ENCODE data around the gene BTBD1. TPM values are rescaled to one million over a fixed set of nuclear protein-coding genes. Genes with fewer than 3 reads are reported as not detected.
"Not testable (repeated sequence)": the region's sequence is repeated elsewhere in the genome, so short reads cannot be mapped to it uniquely, and the experiment has no call there.

BTBD1 gene
- total RNA-seq, 2 donors from 2014 or later: 116 to 206 TPM

DNA sequence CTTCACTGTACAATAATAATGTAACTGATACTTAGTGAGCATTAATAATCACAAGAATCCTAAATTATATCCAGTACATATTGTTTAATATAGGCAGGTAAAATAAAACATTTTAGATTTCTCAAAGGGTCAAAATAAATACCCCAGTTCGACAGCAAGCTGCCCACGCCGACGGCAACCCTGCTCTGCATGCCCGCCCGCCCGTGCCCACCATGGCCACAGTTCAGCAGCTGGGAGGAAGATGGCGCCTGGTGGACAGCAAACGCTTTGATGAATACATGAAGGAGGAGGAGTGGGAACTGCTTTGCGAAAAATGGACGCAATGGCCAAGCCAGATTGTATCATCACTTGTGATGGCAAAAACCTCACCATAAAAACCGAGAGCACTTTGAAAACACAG lies 22.9 kb downstream of the BTBD1 start:
- H3K36me3 ChIP-seq: peaks cover 48% of the 10 kb centered on the region
- DNase-seq (ENCODE audit: low spot score): no peak
- H3K27me3 ChIP-seq: no peaks in the 10 kb centered on the region
- no peak overlapping the region for H3K27ac ChIP-seq
- peaks cover 0 to 22% of the 10 kb centered on the region in 2 donors for H3K4me1 ChIP-seq
- TF ChIP-seq, protein P1, sequence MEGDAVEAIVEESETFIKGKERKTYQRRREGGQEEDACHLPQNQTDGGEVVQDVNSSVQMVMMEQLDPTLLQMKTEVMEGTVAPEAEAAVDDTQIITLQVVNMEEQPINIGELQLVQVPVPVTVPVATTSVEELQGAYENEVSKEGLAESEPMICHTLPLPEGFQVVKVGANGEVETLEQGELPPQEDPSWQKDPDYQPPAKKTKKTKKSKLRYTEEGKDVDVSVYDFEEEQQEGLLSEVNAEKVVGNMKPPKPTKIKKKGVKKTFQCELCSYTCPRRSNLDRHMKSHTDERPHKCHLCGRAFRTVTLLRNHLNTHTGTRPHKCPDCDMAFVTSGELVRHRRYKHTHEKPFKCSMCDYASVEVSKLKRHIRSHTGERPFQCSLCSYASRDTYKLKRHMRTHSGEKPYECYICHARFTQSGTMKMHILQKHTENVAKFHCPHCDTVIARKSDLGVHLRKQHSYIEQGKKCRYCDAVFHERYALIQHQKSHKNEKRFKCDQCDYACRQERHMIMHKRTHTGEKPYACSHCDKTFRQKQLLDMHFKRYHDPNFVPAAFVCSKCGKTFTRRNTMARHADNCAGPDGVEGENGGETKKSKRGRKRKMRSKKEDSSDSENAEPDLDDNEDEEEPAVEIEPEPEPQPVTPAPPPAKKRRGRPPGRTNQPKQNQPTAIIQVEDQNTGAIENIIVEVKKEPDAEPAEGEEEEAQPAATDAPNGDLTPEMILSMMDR (IDR thresholded peaks at IDR 0.05): no peak
- no peak overlapping the region for H3K4me3 ChIP-seq
- H3K9me3 ChIP-seq: no peaks in the 10 kb centered on the region

DNA sequence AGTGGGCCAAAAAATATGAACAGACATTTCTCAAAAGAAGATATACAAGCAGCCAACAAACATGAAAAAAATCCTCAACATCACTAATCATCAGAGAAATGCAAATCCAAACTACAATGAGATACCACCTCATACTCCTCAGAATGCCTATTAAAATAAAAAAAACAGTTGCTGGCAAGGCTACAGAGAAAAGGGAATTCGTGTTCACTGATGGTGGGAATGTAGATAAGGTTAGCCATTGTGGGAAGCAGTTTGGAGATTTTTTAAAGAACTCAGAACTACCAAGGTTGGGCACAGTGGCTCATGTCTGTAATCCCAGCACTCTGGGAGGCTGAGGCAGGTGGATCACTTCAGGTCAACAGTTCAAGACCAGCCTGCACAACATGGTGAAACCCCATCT lies 27.8 kb downstream of the BTBD1 start:
- TF ChIP-seq, protein P1 (IDR thresholded peaks at IDR 0.05): no peak
- Histone ChIP-seq H3K36me3 (peaks cover 36% of the 10 kb centered on the region), H3K9me3 (peaks cover 0 to 3% of the 10 kb centered on the region in 2 donors), H3K27ac (no peak overlapping the region), H3K4me3 (no peak overlapping the region), H3K27me3 (no peaks in the 10 kb centered on the region), H3K4me1 (no peaks in the 10 kb centered on the region)
- no peak for DNase-seq (ENCODE audit: low spot score)

DNA sequence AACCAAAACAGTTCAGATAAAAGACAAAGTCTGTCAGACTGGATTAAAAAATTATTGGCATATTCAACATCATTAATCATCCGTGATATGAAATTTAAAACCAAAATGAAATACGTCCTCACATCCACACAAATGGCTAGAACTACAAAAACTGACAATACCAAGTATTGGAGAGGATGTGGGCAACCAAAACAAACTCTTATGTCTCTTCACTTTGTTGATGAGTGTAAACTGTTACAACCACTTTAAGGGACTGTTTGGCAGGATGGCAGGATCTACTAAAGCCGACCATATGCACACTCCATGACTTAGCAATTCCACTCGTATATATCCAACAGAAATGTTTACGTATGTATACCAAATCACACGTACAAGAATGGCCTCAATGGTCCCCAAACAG lies 30.8 kb downstream of the BTBD1 start:
- no peak overlapping the region for H3K27ac ChIP-seq
- no peak for DNase-seq (ENCODE audit: low spot score)
- peaks cover 0 to 3% of the 10 kb centered on the region in 2 donors for H3K9me3 ChIP-seq
- no peak overlapping the region for H3K4me3 ChIP-seq
- H3K27me3 ChIP-seq: no peaks in the 10 kb centered on the region
- TF ChIP-seq, protein P1 (IDR thresholded peaks at IDR 0.05): no peak
- peaks cover 20% of the 10 kb centered on the region for H3K36me3 ChIP-seq
- H3K4me1 ChIP-seq: no peaks in the 10 kb centered on the region

DNA sequence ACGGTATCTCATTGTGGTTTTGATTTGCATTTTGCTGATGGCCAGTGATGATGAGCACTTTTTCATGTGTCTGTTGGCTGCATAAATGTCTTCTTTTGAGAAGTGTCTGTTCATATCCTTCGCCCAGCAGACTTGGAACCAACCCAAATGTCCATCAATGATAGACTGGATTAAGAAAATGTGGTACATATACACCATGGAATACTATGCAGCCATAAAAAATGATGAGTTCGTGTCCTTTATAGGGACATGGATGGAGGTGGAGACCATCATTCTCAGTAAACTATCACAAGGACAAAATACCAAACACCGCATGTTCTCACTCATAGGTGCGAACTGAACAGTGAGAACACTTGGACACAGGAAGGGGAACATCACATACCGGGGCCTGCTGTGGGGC lies 35.8 kb downstream of the BTBD1 start:
- H3K36me3 ChIP-seq: peaks cover 17% of the 10 kb centered on the region
- not testable (repeated sequence) for H3K27ac ChIP-seq; H3K9me3 ChIP-seq; H3K4me3 ChIP-seq; DNase-seq (ENCODE audit: low spot score); H3K27me3 ChIP-seq; H3K4me1 ChIP-seq

DNA sequence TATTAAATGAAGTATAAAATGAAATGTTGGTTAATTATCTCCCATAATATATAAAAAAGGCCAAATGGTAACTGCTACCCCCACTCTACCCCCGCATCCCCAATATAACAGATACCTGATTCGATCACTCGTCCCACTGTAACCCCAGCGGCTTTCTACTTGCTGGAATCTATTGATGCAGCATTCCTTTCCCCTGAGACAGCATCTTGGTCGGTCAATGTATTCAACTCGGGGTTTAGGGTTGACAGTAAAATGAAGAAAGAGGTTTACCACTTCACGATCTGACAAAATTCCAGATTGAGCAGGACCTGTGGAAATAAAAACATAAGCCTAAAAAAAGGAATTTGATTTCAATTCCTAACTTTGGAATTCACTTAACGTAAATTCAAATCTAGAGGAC lies 37.0 kb downstream of the BTBD1 start:
- no peak overlapping the region for H3K27ac ChIP-seq
- H3K4me3 ChIP-seq: no peak overlapping the region
- H3K27me3 ChIP-seq: no peaks in the 10 kb centered on the region
- TF ChIP-seq, protein P1 (IDR thresholded peaks at IDR 0.05): no peak
- H3K36me3 ChIP-seq: peaks cover 17% of the 10 kb centered on the region
- H3K4me1 ChIP-seq: no peaks in the 10 kb centered on the region
- DNase-seq (ENCODE audit: low spot score): no peak
- no peaks in the 10 kb centered on the region for H3K9me3 ChIP-seq

DNA sequence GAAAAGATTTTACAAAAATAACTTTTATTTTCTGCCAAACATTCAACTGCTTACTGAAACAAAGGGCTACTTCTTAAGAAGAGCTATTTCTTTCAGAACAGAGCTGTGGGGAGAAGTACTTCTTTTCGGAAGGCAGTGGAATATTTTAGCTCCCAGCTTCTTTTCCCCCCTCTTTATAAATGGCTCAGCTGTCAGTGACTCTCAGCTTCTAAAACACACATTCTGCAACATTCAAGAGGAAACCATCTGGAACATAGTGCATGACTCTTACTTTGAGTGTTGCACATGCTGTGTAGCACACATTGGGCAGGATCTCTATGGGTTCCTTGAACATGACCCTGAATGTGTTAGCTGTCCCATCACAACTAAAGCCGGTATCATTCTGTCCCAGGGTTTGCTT lies 48.6 kb downstream of the BTBD1 start:
- Histone ChIP-seq H3K27me3 (no peaks in the 10 kb centered on the region), H3K36me3 (peaks cover 46% of the 10 kb centered on the region), H3K4me1 (no peaks in the 10 kb centered on the region), H3K9me3 (no peaks in the 10 kb centered on the region), H3K27ac (no peak overlapping the region), H3K4me3 (no peak overlapping the region)
- TF ChIP-seq, protein P1 (IDR thresholded peaks at IDR 0.05): no peak
- no peak for DNase-seq (ENCODE audit: low spot score)

All from right atrium auricular region (tissue), 2 donors.